HG02885 (cell line): Measurements from ENCODE around the gene B9D2.
"Not testable (repeated sequence)": the region's sequence is repeated elsewhere in the genome, so short reads cannot be mapped to it uniquely, and the experiment has no call there.

Source experiments
- ATAC-seq: cut with Tn5 transposase; IDR thresholded peaks from one replicate; pipeline ENCODE4 v1.9.1; 2021; ENCODE audit warnings: mild to moderate bottlenecking; ENCODE audit not compliant: unreplicated experiment, poor library complexity

The B9D2 gene

DNA sequence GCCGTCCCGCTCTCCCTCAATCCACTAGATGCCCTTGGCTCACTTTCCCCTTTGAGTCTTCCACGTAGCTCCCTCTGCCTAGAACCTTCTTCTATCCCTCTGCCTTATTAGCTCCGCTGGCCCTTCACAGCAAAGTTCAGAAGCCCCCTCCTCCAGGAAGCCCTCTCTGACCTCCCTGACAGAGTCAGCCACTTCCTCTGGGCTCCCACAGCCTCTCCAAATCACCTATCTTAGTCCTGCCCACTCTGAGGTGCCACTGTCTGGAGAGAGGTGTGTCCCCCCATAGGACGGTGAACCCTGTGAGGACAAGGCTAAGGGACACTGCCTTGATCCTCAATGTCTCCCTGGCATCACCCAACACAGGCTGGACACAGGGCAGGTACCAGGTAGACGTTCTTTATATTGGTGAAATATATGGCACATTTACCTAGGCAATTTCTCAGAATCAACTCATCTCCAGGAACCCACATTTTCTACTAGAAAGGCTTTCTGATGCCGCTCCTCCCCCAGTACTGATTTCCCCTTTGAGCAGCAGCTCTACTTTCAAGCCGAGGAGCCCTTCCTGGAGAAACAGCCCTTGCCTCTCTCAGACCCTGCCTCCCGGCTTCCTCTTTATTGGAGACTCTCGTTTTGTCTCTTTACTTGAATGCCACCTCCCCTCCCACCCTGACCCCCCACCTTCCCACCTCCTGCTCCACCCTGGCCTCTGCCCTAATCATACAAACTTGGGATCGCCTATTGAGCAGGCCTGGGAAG is 6.8 kb downstream of the B9D2 start:
- no peak for ATAC-seq

DNA sequence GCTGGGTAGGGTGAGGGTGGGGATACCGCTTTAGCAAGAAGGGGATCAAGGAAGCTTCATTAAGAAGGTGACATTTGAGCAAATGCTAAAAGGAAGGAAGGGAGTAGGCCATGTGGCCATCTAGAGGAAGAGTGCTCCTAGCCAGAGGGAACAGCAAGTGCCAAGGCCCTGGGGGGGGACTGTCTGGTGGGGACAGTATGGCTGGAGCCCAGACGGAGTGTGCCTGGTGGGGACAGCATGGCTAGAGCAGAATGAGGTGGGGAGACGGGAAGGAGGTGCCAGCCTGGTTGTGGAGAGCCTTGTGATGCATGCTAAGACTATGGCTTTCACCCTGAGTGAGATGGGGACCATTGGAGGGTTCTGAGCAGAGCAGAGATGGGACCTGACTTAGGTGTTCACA is 8.1 kb downstream of the B9D2 start:
- ATAC-seq = no peak

DNA sequence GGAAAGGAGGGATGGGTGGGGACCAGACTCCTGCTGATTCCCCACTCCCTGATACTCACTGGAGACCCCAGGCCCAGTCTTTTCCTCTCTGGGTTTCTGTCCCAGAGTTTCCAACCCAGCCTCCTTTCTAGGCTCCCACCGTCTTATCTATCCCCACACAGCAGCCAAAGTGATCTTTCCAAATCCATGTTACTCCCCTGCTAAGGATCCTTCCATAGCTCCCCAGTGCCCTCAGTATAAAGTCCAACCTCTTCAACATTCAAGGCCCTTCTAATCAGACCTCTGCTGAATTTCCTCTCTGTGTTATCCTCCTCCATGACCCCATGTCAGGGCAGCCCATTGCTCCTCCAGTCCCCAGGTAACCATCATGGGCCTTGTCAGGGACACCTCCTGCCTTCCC is 8.9 kb downstream of the B9D2 start:
- no peak for ATAC-seq

DNA sequence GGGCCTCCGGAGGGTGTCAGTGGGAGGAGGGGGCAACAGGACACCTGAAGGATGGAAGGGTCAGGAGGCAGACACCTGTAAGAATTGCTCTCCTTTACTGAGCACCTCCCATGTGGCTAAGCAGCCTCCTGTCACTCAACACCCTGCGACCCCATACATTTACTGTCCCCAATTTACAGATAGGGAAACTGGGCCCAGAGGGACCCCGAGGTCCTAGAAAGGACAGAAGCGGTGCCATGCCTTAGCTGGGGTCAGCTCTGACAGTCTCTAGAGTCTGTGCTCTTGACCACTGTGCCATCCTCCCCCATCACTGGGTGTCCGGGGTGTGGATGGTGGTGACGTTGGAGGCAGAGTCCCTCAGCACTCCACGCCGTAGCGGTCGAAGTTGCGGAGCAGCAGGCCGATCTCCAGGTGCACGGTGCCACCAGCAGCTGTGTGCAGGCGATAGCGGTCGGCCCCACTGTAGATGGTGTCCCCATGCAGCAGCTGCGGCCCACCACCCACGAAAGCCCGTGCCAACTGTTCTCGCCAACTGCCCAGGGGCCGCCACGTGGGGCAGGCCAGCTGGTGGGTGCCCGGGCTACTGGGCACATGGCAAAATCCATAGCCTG is 9.5 kb downstream of the B9D2 start:
- no peak for ATAC-seq

DNA sequence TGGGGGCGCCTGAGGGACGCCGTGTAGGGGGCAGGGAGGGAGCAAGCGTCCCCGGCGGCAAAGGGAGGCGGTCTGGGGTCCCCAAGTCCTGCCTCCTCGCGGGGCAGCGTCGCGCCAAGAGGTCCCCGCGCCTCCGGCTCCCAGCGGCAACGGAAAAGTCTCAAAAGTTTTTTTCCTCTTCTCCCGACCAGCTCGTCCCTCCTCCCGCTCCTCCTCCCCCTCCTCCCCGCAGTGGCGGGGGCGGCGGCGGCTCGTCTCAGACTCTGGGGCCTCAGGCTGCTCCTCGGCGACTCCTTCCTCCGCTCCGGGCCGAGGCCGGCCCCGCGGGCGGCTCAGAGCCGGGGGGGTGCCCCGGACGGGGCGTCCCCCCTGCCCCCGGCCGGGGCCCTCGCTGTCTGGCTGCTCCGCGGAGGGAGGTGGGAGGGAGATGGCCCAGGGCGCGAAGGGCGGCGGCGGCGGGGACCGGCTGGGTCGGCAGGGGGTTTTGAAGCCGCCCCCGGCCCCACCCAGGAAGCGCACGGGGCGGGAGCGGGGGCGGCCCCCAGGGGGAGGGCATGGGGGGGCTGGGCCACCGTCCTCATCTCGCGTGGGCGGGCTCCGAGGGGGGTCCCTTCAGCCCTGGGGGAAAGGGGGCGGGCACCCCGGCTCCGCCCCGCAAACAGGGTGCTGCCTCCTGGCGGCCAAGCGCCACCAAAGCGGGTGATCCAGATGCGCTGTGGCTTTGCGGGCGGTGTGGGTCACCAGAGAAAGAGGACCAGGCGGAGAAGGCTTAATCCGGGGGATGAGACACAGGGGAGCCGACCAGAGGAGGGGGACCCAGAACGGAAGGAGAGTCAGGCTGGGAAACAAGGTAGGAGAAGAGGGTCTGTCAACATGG is 10.2 kb downstream of the B9D2 start, which contains the start of gene TGFB1:
TSS of gene TGFB1 (minus strand) at position 457 of the 877 bp plus-strand sequence. CDS start 878 bp downstream, outside the sequence.
- ATAC-seq = peak; percentile 59

DNA sequence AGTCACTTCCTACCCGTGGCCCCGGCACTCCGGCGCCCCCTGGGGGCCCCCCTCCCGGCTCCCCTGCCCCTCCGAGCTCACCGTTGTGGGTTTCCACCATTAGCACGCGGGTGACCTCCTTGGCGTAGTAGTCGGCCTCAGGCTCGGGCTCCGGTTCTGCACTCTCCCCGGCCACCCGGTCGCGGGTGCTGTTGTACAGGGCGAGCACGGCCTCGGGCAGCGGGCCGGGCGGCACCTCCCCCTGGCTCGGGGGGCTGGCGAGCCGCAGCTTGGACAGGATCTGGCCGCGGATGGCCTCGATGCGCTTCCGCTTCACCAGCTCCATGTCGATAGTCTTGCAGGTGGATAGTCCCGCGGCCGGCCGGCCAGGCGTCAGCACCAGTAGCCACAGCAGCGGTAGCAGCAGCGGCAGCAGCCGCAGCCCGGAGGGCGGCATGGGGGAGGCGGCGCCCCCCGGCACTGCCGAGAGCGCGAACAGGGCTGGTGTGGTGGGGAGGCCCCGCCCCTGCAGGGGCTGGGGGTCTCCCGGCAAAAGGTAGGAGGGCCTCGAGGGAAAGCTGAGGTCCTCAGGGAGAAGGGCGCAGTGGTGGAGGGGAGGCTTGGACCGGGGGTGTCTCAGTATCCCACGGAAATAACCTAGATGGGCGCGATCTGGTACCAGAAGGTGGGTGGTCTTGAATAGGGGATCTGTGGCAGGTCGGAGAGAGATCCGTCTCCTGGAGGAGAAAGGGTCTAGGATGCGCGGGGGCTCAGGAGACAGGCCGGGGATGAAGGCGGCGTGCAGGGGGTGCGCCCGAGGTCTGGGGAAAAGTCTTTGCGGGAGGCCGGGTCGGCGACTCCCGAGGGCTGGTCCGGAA is 11.1 kb downstream of the B9D2 start:
- peak; percentile 29 for ATAC-seq

DNA sequence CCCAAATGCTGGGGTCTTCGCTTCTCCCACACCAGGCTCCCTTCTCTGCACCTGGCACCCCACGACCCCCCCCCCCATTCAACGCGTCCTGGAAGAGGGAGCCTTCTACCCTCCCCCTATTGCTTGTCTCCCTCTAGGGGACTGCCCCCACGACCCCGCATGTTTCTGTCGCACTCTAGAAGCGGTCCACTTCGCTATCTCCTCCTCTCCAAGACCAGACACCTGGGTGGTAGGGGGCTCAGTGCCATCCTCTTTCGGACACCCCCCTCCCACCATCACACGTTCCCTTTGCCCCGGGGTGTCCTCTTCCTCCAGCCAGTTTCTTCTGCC is 11.7 kb downstream of the B9D2 start:
- no peak for ATAC-seq

DNA sequence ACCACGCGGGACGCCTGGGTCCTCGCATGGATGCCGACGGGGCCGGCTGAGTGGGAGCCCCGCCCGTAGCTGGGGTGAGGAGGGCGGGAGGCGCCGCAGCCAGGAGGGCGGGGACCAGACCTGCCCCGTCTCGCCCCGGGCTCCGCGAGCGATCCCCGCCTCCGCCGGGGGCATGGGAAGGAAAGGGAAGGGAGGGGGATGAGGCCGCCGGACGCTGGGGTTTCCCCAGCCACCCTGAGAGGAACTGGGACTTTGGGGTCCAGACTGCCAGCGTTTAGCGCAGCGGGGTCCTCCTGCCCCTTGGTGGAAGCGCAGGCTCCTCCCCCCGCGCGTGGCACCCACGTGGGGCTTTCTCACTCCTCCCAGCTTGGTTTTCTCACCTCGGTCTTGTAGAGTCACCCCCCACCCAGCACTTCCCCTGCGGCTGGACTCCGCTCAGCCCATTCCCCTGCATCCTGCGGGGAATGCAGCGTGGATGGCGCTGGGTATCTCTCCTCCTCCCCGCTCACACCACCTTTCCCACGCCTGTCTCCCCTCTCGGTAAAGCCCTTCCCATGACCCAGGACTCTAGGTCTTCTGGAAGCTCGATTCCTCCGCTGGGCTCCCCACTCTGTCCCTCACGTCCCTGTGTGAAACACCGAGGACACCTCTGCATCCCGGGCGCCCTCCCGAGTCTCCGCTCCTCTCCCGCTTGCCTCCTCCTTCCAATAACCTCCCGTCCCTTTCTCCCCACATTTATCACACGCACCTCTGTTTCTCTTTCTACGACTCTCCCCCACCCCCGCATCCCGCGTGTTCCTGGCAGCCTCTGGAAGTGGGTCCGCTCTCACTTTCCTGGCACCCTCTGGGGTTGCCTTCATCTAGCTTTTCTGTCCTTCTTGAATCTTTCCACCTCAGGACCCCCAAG is 12.4 kb downstream of the B9D2 start:
- peak; percentile 39 for ATAC-seq

DNA sequence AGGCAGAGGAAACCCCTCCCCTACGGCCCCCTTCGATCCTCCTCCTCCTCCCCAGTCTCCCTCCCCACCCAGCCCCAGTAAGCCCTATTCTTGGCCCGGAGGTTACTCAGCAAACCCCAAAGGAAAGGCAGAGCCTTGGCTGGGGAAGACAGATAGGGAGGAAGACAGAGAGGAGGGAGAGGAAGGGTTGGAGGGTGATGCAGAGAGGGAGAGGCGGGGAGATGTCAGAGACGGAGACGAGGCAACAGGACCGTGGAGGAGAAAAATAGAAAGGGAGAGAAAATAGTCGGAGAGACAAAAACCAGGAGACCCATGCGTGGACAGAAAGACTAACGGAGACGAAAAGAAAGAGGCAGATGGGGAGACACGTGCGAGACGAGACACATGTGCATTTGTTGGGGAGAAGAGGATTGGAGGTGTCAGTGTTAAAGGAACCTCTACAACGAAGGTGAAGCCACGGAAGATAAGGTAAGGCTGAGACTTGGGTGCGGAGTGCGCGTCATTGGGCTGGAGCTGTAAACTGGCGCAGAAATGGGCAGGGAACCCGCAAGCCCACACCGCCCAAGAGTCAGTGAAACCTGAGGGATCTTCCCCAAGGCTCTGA is 13.1 kb downstream of the B9D2 start:
- ATAC-seq = peak; percentile 1

DNA sequence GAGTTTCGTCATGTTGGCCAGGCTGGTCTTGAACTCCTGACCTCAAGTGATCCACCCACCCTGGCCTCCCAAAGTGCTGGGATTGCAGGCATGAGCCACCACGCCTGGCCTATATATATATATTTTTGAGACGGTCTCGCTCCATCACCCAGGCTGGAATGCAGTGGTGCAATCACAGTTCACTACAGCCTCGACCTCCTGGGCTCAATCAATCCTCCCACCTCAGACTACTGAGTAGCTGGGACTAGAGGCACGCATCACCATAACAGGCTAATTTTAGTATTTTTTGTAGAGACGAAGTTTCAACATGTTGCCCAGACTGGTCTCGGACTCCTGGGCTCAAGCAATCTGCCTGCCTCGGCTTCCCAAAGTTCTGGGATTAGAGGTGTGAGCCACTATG is 17.0 kb downstream of the B9D2 start:
- not testable (repeated sequence) for ATAC-seq

DNA sequence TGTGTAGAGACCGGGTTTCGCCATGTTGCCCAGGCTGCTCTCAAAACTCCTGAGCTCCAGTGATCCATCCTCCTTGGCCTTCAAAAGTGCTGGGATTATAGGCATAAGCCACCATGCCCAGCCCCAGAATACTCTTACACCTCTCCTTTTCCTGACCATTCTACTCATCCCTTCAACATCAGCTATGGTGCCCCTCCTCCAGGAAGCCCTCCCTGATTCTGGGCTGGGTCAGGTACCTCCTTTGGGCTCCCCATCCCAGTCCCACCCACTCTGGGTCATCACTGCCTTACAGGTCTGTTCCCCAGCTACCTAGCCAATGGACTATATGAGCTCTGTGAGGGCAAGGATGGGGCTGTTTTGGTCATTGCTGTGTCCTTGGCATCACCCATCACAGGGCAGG is 19.8 kb downstream of the B9D2 start:
- ATAC-seq = no peak

DNA sequence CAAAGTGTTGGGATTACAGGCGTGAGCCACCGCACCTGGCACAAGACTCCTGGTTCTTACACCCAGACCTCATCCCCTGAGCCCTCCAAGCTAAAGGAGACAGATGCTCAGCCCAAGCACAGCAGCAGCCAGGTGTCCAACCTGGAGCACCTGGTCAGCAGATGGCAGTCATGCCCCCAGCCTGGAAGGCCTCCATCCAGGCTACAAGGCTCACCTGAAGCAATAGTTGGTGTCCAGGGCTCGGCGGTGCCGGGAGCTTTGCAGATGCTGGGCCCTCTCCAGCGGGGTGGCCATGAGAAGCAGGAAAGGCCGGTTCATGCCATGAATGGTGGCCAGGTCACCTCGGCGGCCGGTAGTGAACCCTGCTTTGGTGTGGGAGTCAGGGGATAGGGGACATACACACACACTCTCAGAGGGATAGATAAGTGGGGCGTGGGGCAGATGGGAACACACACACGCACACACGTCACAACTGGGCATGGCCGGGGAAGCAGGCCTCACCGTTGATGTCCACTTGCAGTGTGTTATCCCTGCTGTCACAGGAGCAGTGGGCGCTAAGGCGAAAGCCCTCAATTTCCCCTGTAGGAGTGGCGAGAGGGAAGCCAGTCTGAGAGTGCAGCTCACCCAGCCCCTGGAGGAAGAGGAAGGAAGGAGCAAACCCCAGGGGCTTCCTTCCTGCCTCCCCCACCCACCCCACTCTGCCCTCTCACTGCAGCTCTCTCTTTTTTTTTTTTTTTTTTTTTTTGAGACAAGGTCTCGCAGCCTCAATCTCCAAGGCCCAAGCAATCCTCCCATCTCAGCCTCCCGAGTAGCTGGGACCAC is 22.1 kb downstream of the B9D2 start:
- no peak for ATAC-seq

DNA sequence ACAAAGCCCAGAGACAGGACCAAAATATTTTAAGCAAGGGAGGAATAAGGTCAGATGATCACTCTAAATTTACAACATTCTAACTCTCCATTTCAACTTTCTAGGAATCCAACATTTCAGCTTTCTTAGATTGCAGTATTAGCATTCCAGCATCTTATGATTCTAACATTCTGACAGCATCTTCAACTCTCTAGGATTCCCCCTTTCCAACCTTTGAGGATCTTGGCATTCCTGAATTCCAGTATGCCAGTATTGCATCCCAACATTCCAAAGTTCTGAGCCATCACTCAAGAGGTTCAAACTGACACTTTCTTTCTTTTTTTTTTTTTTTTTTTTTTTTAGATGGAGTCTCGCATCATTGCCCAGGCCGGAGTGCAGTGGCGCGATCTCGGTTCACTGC is 24.0 kb downstream of the B9D2 start:
- no peak for ATAC-seq

DNA sequence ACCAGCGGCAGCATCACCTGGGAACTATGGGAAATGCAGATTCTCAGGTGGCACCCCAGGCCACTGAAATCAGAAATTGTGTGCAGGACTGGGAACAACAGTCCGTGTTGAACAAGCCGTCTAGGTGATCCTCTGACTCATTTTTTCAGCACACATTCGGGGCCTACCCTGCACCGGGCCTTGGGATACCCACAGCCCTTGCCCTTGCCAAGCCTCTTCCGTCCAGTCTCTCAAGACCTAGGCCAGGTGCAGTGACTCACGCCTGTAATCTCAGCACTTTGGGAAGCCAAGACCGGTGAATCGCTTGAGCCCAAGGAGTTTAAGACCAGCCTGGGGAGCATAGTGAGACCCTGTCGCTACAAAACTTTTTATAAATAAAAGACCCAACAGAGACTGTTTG is 28.5 kb downstream of the B9D2 start:
- no peak for ATAC-seq

DNA sequence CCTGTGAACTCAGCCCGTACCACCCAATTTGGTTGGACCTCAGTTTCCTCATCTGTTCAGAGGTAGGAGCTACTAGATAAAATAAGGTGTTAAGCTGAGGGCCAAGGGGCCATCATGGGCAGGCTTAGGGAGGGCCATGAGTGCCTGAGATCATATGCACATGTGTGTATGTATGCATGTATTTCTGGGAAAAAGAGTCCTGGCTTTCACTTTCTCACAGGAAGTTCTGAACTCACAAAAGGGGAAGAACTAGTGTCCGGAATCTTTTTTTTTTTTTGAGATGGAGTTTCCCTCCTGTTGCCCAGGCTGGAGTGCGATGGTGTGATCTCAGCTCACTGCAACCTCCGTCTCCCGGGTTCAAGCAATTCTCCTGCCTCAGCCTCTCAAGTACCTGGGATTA is 29.2 kb downstream of the B9D2 start:
- ATAC-seq = no peak

DNA sequence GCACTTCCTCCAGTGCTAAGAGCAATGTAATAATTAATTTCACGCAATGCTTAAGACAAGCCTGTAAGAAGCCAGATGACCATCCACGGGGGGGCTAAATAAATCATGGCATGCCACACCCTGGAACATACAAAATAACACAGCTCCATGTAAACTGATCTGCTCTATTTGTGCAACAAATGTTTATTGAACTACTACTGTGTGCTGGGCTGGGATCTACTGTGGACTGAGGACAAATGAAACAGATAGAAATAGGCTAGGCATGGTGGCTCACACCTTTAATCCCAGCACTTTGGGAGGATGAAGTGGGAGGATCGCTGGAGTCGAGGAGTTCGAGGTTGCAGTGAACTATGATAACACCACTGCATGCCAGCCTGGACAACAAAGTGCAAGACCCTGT is 31.5 kb downstream of the B9D2 start:
- ATAC-seq = no peak

DNA sequence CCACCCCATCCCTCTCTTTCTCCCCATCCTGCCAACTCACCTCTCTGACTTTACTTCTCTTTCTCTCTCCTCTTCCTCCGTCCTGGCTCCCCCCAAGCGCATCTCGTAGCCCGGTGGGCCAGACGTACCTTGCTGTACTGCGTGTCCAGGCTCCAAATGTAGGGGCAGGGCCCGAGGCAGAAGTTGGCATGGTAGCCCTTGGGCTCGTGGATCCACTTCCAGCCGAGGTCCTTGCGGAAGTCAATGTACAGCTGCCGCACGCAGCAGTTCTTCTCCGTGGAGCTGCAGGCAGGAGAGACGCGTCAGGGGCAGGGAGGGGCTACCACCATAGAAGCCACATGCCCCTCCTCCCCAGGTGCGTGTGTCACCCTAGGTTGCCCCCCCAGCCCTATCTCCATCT is 31.9 kb downstream of the B9D2 start:
- no peak for ATAC-seq
